Measurements from ENCODE around the gene POU5F1. TPM values are rescaled to one million over a fixed set of nuclear protein-coding genes. Genes with fewer than 3 reads are reported as not detected.
"Not testable (repeated sequence)": the region's sequence is repeated elsewhere in the genome, so short reads cannot be mapped to it uniquely, and the experiment has no call there.

The POU5F1 gene
- polyA plus RNA-seq (2011; rRNA removed) (not detected in 2 replicates), polyA minus RNA-seq (2011; rRNA and poly(A)+ RNA removed) (not detected in 2 replicates)

DNA sequence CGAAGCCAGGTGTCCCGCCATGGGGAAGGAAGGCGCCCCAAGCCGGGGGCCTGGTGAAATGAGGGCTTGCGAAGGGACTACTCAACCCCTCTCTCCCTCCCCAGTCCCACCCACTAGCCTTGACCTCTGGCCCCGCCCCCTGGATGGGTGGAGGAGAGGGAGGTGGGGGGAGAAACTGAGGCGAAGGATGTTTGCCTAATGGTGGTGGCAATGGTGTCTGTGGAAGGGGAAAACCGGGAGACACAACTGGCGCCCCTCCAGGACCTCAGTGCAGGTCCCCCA is at the start of gene POU5F1:
Gene POU5F1, minus strand, starts transcription at position 83 of the 282 bp plus-strand sequence. Its CDS starts 62 bp downstream, at position 21.
- no peaks in the 10 kb centered on the region for H3K9me3 ChIP-seq (ENCODE audit: control insufficient read depth, insufficient read depth, low read length)
- TF ChIP-seq, protein P1, sequence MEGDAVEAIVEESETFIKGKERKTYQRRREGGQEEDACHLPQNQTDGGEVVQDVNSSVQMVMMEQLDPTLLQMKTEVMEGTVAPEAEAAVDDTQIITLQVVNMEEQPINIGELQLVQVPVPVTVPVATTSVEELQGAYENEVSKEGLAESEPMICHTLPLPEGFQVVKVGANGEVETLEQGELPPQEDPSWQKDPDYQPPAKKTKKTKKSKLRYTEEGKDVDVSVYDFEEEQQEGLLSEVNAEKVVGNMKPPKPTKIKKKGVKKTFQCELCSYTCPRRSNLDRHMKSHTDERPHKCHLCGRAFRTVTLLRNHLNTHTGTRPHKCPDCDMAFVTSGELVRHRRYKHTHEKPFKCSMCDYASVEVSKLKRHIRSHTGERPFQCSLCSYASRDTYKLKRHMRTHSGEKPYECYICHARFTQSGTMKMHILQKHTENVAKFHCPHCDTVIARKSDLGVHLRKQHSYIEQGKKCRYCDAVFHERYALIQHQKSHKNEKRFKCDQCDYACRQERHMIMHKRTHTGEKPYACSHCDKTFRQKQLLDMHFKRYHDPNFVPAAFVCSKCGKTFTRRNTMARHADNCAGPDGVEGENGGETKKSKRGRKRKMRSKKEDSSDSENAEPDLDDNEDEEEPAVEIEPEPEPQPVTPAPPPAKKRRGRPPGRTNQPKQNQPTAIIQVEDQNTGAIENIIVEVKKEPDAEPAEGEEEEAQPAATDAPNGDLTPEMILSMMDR (IDR thresholded peaks at IDR 0.05; ENCODE audit: low read depth, low read length): no peak
- no peak within 1 kb of the TSS for H3K27ac ChIP-seq (ENCODE audit: low read depth, low read length)
- DNase-seq (ENCODE audit: low read depth, low spot score): no peak
- CTCF ChIA-PET: no interaction called here
- no peak within 1 kb of the TSS for H3K4me3 ChIP-seq (ENCODE audit: low read depth, low read length)
- H3K27me3 ChIP-seq (ENCODE audit: control insufficient read depth, insufficient read depth, low read length): no peaks in the 10 kb centered on the region
- POLR2A ChIA-PET: no interaction called here

DNA sequence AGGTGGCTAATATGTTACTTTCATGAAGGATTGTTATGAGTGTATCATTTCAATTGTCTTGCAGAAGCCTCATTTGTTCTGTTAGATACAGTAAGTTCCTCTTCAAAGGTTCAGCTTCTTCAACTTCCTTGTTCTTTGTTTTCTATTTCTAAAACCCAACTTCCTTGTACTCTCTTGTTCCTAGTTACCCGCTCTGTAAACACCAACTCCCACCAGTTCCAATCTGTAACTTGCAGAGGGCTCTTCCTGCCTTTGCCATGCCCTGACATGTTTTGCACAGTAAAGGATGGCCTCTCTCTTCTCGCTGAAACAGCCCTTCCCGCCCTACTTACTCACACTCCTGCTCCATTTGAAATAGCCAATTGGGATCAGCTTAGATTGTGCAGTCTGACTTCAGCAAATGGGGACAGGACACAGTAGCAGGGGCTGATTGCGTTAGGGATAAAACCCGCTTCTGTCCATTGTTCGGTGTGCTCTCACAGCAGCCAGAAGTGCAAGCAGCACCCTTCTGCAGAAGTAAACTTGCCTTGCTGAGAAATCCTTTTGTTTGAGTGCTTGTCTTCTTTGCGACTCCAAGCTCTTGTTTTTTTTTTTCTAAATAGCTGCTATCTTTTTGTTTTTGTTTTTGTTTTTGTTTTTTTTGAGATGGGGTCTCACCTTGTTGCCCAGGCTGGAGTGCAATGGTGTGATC is 45.9 kb upstream of the POU5F1 start:
- POLR2A ChIA-PET: no interaction called here
- DNase-seq (ENCODE audit: low read depth, low spot score): no peak
- peaks cover 6% of the 10 kb centered on the region for H3K27me3 ChIP-seq (ENCODE audit: control insufficient read depth, insufficient read depth, low read length)
- no peak overlapping the region for H3K27ac ChIP-seq (ENCODE audit: low read depth, low read length)
- H3K9me3 ChIP-seq (ENCODE audit: control insufficient read depth, insufficient read depth, low read length): peaks cover 4% of the 10 kb centered on the region; the same call in 1 of the 2 replicates
- TF ChIP-seq, protein P1 (IDR thresholded peaks at IDR 0.05; ENCODE audit: low read depth, low read length): no peak
- CTCF ChIA-PET: interaction anchor here (0.6 kb wide), 1 partner anchor 10 kb away, joined by 7 read pairs; no protein-coding TSS in a partner anchor
- H3K4me3 ChIP-seq (ENCODE audit: low read depth, low read length): no peak overlapping the region

DNA sequence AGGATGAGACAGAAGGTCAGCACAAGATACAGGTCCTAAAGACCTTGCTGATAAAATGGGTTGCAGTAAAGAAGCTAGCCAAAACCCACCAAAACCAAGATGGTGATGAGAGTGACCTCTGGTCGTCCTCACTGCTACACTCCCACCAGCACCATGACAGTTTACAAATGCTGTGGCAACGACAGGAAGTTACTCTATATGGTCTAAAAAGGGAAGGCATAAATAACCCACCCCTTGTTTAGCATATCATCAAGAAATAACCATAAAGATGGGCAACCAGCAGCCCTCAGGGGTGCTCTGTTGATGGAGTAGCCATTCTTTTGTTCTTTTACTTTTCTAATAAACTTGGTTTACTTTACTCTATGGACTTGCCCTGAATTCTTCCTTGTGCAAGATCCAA is 44.7 kb upstream of the POU5F1 start:
- POLR2A ChIA-PET; CTCF ChIA-PET; H3K9me3 ChIP-seq (ENCODE audit: control insufficient read depth, insufficient read depth, low read length); H3K27ac ChIP-seq (ENCODE audit: low read depth, low read length); DNase-seq (ENCODE audit: low read depth, low spot score); H3K4me3 ChIP-seq (ENCODE audit: low read depth, low read length): not testable (repeated sequence)
- peaks cover 10% of the 10 kb centered on the region for H3K27me3 ChIP-seq (ENCODE audit: control insufficient read depth, insufficient read depth, low read length)

DNA sequence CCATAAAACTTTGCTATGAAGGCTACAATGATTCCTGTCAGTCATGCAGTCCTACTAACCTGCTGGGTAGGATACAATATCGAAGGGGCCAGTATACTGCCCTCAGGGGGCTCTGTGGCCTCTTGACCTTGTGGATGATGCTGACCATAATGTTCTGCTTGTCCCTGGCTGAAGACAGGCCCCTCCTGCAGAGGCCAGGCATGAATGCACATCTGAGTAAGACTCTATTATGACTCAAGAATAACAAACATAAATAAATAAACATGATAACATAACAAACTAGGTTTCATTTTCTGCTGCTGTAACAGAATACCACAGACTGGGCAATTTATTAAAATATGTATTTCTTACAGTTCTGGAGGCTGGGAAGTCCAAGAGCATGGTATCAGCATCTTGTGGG is 44.0 kb upstream of the POU5F1 start:
- POLR2A ChIA-PET: no interaction called here
- Histone ChIP-seq H3K27ac (ENCODE audit: low read depth, low read length) (no peak overlapping the region), H3K9me3 (ENCODE audit: control insufficient read depth, insufficient read depth, low read length) (peaks cover 4% of the 10 kb centered on the region; the same call in 1 of the 2 replicates), H3K4me3 (ENCODE audit: low read depth, low read length) (no peak overlapping the region), H3K27me3 (ENCODE audit: control insufficient read depth, insufficient read depth, low read length) (peaks cover 10% of the 10 kb centered on the region)
- CTCF ChIA-PET: no interaction called here
- DNase-seq (ENCODE audit: low read depth, low spot score): no peak
- TF ChIP-seq, protein P1 (IDR thresholded peaks at IDR 0.05; ENCODE audit: low read depth, low read length): no peak

DNA sequence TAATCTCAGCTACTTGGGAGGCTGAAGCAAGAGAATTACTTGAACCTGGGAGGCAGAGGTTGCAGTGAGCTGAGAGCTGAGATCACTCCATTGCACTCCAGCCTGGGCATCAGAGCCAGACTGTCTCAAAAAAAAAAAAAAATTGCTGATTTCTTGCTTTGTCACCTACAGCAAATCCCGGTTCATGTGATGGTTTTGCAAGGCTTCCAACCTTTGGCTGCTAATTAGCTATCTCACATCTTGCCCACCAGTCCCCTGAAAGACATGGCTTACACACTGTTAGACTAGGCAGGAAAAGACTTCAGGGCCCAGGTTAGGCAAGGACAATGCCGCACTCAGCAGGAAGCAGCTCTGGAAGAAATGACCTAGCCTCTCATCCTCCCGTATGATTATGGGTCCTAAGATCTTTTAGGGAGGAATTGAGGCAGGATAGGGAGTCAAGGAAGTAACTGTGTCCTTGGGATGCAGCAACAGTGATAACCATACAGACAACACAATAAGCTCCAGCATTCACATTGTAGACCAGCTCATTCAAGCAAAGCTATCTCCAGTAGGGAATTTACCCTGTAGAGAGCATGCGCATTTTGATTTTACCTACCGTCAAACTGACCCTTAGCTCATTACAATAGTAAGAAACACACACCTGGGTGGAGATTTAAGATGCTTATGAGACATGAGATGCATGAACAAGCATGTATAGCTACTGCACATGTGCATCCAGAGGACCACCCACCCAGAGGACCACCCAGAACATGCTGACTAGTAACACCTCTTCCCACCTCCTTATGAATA is 40.5 kb upstream of the POU5F1 start:
- CTCF ChIA-PET: interaction anchor here (0.6 to 1.5 kb wide), 5 partner anchors 9 to 178 kb away, joined by 3 to 5 read pairs (median 3); no protein-coding TSS in a partner anchor
- peaks cover 8% of the 10 kb centered on the region for H3K27me3 ChIP-seq (ENCODE audit: control insufficient read depth, insufficient read depth, low read length)
- H3K4me3 ChIP-seq (ENCODE audit: low read depth, low read length): no peak overlapping the region
- DNase-seq (ENCODE audit: low read depth, low spot score): no peak
- no peaks in the 10 kb centered on the region for H3K9me3 ChIP-seq (ENCODE audit: control insufficient read depth, insufficient read depth, low read length)
- no peak overlapping the region for H3K27ac ChIP-seq (ENCODE audit: low read depth, low read length)
- TF ChIP-seq, protein P1 (IDR thresholded peaks at IDR 0.05; ENCODE audit: low read depth, low read length): no peak
- POLR2A ChIA-PET: no interaction called here
